Thymus (tissue), 11 donors: Measurements from ENCODE around the gene TMC1. TPM values are rescaled to one million over a fixed set of nuclear protein-coding genes. Genes with fewer than 3 reads are reported as not detected.

Source experiments
- DNase-seq, 9 donors: peaks; one replicate each; pipeline ENCODE4 v3.0.0-alpha.2; 2013; ENCODE audit warnings: low spot score in 9 of 9, low read depth in 6 of 9, missing footprints in 1 of 9
- H3K27ac ChIP-seq, 2 donors: one replicate each; pipeline ENCODE4 v1.5.1; 2013; ENCODE audit warnings: control low read depth in 1 of 2, low read depth in 1 of 2, low read length in 1 of 2, mild to moderate bottlenecking in 1 of 2, moderate library complexity in 1 of 2
- H3K27me3 ChIP-seq, 2 donors: one replicate each; pipeline ENCODE4 v1.5.1; 2013; ENCODE audit warnings: low read length in 1 of 2; ENCODE audit not compliant: control insufficient read depth in 2 of 2, insufficient read depth in 1 of 2
- H3K36me3 ChIP-seq, 2 donors: one replicate each; pipeline ENCODE4 v1.5.1; 2013; ENCODE audit warnings: low read length in 1 of 2, mild to moderate bottlenecking in 1 of 2, moderate library complexity in 1 of 2; ENCODE audit not compliant: control insufficient read depth in 2 of 2, insufficient read depth in 2 of 2
- H3K4me1 ChIP-seq, 2 donors: one replicate each; pipeline ENCODE4 v1.5.1; 2013; ENCODE audit warnings: low read length in 2 of 2; ENCODE audit not compliant: control insufficient read depth in 2 of 2, insufficient read depth in 2 of 2
- H3K4me3 ChIP-seq, 2 donors: one replicate each; pipeline ENCODE4 v1.5.1; 2013; ENCODE audit warnings: low read length in 2 of 2, control low read depth in 1 of 2, mild to moderate bottlenecking in 1 of 2
- H3K9me3 ChIP-seq, 2 donors: one replicate each; pipeline ENCODE4 v1.5.1; 2013; ENCODE audit warnings: low read length in 1 of 2, mild to moderate bottlenecking in 1 of 2; ENCODE audit not compliant: control insufficient read depth in 2 of 2, insufficient read depth in 1 of 2
- WGBS: extraction: QIAGEN DNeasy Blood & Tissue Kit; methylation state at CpG from one replicate; pipeline ENCODE4 v1.1.7; 2013; 5-methylcytosine and 5-hydroxymethylcytosine counted together
- polyA plus RNA-seq: library from polyadenylated mRNA; stranded (reverse); fragments of 200-250 nt; gene quantifications from one replicate; pipeline ENCODE4 v1.2.3, GENCODE V29; 2013
- total RNA-seq: library from RNA; stranded (reverse); fragments of 120-200 nt; gene quantifications from one replicate; pipeline ENCODE4 v1.2.4, GENCODE V29; 2013
- donor health status: healthy.

TMC1 gene
- total and polyA plus RNA-seq, 2 donors = 0.28 to 0.59 TPM

GRCh38 chr9:72880821-72881220, 359.4 kb downstream of the TMC1 start:
- Histone ChIP-seq H3K4me3 (no peak overlapping the region), H3K27ac (no peak overlapping the region), H3K27me3 (no peaks in the 10 kb centered on the region), H3K36me3 (no peaks in the 10 kb centered on the region), H3K4me1 (no peaks in the 10 kb centered on the region), H3K9me3 (no peaks in the 10 kb centered on the region)
- 88% methylated on average over 2 of the region's 2 CpGs for WGBS
- DNase-seq = no peak

GRCh38 chr9:72882117-72882775, 360.8 kb downstream of the TMC1 start:
- 97% methylated on average over 6 of the region's 6 CpGs for WGBS
- H3K9me3 ChIP-seq = no peaks in the 10 kb centered on the region
- no peaks in the 10 kb centered on the region for H3K4me1 ChIP-seq
- H3K4me3 ChIP-seq = no peak overlapping the region
- H3K27me3 ChIP-seq = no peaks in the 10 kb centered on the region
- DNase-seq = no peak
- H3K36me3 ChIP-seq = no peaks in the 10 kb centered on the region
- H3K27ac ChIP-seq = no peak overlapping the region

- 77% methylated on average over 3 of the region's 3 CpGs for WGBS
- no peak for DNase-seq
- H3K36me3 ChIP-seq = no peaks in the 10 kb centered on the region
- H3K9me3 ChIP-seq = no peaks in the 10 kb centered on the region
- H3K4me3 ChIP-seq = no peak overlapping the region
- H3K4me1 ChIP-seq = no peaks in the 10 kb centered on the region
- no peaks in the 10 kb centered on the region for H3K27me3 ChIP-seq
- H3K27ac ChIP-seq = no peak overlapping the region
These were observed 362.5 kb downstream of the TMC1 start for GRCh38 chr9:72883875-72884274.

- Histone ChIP-seq H3K36me3 (no peaks in the 10 kb centered on the region), H3K27ac (no peak overlapping the region), H3K4me1 (no peaks in the 10 kb centered on the region), H3K27me3 (no peaks in the 10 kb centered on the region), H3K4me3 (no peak overlapping the region), H3K9me3 (no peaks in the 10 kb centered on the region)
- no peak for DNase-seq
- 87% methylated on average over 1 of the region's 1 CpG for WGBS
These were observed 363.1 kb downstream of the TMC1 start for GRCh38 chr9:72884508-72884907.

Other genes with a start within 250 kb of the TMC1 start
- gene ZFAND5, start 156.4 kb upstream of the TMC1 start, total RNA-seq = 56.2 TPM
- gene ZFAND5, start 156.4 kb upstream of the TMC1 start, polyA plus RNA-seq = 210 TPM